ENCODE data around the gene P4HA1. TPM values are rescaled to one million over a fixed set of nuclear protein-coding genes. Genes with fewer than 3 reads are reported as not detected.
A peak's percentile ranks its signal among the peaks of the same experiment; 100 is the strongest.

Gene P4HA1
- total and polyA plus RNA-seq, 11 donors: 18.0 to 71.7 (median 51.0) TPM

DNA sequence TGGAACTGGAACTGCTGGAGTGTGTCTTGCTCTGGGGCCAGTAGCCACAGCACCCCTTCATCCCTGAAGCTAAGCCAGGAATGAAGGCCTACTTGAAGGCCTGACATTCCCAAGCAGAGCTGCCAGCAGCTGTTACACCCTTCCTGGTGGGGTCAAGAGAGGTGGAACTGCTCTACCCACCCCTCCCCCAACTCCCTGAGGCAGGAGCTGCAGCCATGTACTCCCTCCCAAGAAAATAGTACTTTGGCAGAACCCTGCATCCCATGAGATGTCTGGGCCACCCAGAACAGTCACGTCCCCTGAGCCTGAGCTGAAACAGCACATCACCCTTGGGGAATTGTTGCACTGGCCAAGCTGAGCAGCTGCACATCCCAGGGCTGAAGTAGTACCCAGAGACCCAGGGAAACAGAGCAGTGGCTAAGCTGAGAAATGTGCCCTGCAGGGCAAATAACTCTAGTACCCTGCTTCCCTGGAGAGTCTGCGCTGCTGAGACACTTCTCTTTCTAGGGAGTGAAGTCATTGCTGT is 78.6 kb downstream of the P4HA1 start:
- peaks cover 0 to 83% (median 66%) of the 10 kb centered on the region in 9 donors for H3K36me3 ChIP-seq
- 29 to 62% (median 58%) methylated on average over 1 to 2 of the region's 2 CpGs for WGBS, 4 donors
- no peak overlapping the region for H3K4me3 ChIP-seq
- H3K9me3 ChIP-seq: no peaks in the 10 kb centered on the region
- peak overlapping the region in 4 of 12 donors; percentile 23 to 48 (median 35) for H3K27ac ChIP-seq
- DNase-seq (peak in 4 of 5 donors; percentile 19 to 69 (median 58)), ATAC-seq (peak; percentile 78 to 87 (median 83))
- TF ChIP-seq, protein P1, sequence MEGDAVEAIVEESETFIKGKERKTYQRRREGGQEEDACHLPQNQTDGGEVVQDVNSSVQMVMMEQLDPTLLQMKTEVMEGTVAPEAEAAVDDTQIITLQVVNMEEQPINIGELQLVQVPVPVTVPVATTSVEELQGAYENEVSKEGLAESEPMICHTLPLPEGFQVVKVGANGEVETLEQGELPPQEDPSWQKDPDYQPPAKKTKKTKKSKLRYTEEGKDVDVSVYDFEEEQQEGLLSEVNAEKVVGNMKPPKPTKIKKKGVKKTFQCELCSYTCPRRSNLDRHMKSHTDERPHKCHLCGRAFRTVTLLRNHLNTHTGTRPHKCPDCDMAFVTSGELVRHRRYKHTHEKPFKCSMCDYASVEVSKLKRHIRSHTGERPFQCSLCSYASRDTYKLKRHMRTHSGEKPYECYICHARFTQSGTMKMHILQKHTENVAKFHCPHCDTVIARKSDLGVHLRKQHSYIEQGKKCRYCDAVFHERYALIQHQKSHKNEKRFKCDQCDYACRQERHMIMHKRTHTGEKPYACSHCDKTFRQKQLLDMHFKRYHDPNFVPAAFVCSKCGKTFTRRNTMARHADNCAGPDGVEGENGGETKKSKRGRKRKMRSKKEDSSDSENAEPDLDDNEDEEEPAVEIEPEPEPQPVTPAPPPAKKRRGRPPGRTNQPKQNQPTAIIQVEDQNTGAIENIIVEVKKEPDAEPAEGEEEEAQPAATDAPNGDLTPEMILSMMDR (IDR thresholded peaks at IDR 0.05): no peak
- TF ChIP-seq POLR2A (IDR thresholded peaks at IDR 0.05): no peak
- peaks cover 0 to 44% (median 26%) of the 10 kb centered on the region in 12 donors for H3K4me1 ChIP-seq
- intact Hi-C loops (cut with DNase I): no loop called here
- H3K27me3 ChIP-seq: no peaks in the 10 kb centered on the region

DNA sequence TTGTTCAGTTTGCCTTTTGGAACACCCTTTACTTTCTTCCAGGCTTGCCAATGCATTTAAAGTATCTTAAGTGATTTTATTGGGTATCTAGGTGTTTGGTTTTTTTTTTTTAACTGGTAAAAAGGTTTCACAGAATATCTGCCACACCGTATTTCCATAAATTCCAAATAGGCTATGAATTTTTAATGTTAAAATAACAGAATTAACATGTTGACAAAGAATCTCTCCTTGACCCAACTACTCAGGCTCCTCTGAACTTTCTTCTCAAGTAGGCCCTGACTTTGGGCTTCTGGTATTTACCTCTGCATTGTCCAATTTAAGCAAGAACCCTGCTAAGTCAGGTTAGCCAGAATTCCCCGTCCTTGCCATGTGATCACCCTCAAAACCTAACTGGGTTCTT is 80.9 kb downstream of the P4HA1 start:
- Histone ChIP-seq H3K4me3 (no peak overlapping the region), H3K9me3 (no peaks in the 10 kb centered on the region), H3K27ac (no peak overlapping the region), H3K36me3 (peaks cover 0 to 94% (median 67%) of the 10 kb centered on the region in 9 donors), H3K27me3 (no peaks in the 10 kb centered on the region), H3K4me1 (peaks cover 0 to 33% (median 25%) of the 10 kb centered on the region in 12 donors)
- TF ChIP-seq, protein P1 (IDR thresholded peaks at IDR 0.05): no peak
- no peak for TF ChIP-seq POLR2A (IDR thresholded peaks at IDR 0.05)
- ATAC-seq: no peak
- intact Hi-C loops (cut with DNase I): no loop called here
- no peak for DNase-seq
- 93 to 97% (median 96%) methylated on average over 2 of the region's 2 CpGs for WGBS, 4 donors

DNA sequence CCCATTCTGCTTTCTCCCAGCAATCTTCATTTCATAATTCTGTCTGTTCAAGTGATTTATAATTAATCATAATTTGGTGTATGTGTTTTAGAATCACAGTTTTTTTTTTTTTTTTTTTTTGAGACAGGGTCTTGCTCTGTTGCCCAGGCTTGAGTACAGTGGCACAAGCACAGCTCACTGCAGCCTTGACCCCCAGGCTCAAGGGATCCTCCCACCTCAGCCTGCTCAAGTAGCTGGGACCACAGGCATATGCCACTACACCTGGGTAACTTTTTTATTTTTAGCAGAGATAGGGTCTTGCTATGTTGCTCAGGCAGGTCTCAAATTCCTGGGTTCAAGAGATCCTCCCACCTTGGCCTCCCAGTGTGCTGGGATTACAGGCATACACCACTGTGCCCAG is 92.8 kb downstream of the P4HA1 start:
- intact Hi-C loops (cut with DNase I): no loop called here
- DNase-seq (no peak), ATAC-seq (no peak)
- no peak for TF ChIP-seq POLR2A (IDR thresholded peaks at IDR 0.05)
- TF ChIP-seq, protein P1 (IDR thresholded peaks at IDR 0.05): no peak
- Histone ChIP-seq H3K27me3 (no peaks in the 10 kb centered on the region), H3K9me3 (no peaks in the 10 kb centered on the region), H3K4me1 (no peaks in the 10 kb centered on the region), H3K27ac (no peak overlapping the region), H3K36me3 (peaks cover 0 to 93% (median 64%) of the 10 kb centered on the region in 9 donors), H3K4me3 (no peak overlapping the region)

DNA sequence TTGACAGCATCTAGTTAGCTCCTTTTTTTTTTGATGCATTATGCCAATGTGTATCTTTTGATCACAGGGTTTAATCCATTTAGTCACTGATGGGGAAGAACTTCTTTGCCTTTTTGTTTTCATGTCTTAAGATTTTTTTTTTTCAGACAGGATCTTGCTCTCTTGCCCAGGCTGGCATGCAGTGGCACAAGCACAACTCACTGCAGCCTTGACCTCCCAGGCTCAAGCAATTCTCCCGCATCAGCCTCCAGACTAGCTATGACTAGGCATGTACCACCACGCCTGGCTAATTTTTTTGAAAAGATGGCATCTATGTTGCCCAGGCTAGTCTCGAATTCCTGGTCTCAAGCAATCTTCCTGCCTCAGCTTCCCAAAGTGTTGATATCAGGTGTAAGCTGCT is 95.7 kb downstream of the P4HA1 start:
- Histone ChIP-seq H3K36me3 (peaks cover 0 to 65% (median 36%) of the 10 kb centered on the region in 9 donors), H3K27me3 (no peaks in the 10 kb centered on the region), H3K4me3 (no peak overlapping the region), H3K4me1 (no peaks in the 10 kb centered on the region), H3K27ac (no peak overlapping the region), H3K9me3 (peaks cover 0 to 15% (median 3%) of the 10 kb centered on the region in 12 donors)
- TF ChIP-seq, protein P1 (IDR thresholded peaks at IDR 0.05): no peak
- no peak for TF ChIP-seq POLR2A (IDR thresholded peaks at IDR 0.05)
- no peak for DNase-seq
- intact Hi-C loops (cut with DNase I): no loop called here
- WGBS, 4 donors: 98 to 99% (median 98%) methylated on average over 3 of the region's 3 CpGs
- no peak for ATAC-seq
